Pulmonary artery endothelial cell (primary cell): ENCODE results near the gene CD59. TPM values are rescaled to one million over a fixed set of nuclear protein-coding genes. Genes with fewer than 3 reads are reported as not detected.
"Not testable (repeated sequence)": the region's sequence is repeated elsewhere in the genome, so short reads cannot be mapped to it uniquely, and the experiment has no call there.

Source experiments
- DNase-seq: peaks from one replicate; pipeline ENCODE4 v3.0.0-alpha.2; 2011; ENCODE audit warnings: low read depth, low spot score
- total RNA-seq: library from RNA; depleted of rRNA; stranded (reverse); fragments of >200 nt; gene quantifications from 2 replicates; pipeline ENCODE4 v1.2.3, GENCODE V29; 2014

The CD59 gene
- total RNA-seq, 1 donor from 2014 or later, result 1,905 TPM

DNA sequence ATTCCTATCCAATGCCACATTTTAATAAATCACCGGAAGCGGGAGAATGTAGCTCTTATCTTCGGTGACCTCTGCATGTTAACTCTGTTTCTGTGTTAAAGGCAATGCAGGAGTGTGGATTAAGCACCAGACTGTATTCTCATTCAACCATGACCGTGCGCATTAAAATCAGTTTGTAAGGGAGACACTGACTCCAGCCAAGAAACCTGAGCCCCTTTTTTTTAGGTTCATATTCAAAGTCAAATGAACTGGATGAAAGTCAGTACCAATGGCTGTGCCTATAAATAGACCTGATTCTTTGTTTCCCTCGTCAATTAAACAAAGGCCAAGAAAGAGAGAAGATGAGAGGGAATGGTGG, 67.8 kb downstream of the CD59 start:
- DNase-seq, result no peak

DNA sequence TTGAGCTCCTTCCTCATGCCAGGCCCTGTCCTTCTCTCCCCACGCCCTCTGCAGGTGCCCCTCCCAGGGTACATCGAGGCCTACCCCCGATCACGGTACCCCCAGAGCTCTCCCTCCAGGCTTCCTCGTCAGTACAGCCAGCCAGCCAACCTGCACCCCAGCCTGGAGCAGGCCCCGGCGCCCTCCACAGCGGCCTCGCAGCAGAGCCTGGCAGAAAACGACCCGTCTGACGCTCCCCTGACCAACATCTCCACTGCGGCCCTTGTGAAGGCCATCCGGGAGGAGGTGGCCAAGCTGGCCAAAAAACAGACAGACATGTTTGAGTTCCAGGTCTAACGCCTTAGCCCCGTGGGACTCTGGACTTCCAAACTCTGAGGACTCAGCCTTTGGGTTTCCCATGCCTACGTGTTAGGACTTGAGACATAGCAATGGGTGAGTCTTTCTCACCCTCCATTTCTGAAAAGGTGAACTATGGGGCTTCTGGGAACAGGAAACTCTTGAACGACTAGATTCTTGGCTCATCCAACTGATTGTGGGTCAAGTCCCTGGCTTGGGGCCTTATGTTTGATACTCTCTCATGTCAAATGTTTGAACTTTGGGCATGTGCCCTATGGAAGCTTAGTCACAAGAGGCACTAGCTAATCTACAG, 68.3 kb downstream of the CD59 start:
- no peak for DNase-seq

DNA sequence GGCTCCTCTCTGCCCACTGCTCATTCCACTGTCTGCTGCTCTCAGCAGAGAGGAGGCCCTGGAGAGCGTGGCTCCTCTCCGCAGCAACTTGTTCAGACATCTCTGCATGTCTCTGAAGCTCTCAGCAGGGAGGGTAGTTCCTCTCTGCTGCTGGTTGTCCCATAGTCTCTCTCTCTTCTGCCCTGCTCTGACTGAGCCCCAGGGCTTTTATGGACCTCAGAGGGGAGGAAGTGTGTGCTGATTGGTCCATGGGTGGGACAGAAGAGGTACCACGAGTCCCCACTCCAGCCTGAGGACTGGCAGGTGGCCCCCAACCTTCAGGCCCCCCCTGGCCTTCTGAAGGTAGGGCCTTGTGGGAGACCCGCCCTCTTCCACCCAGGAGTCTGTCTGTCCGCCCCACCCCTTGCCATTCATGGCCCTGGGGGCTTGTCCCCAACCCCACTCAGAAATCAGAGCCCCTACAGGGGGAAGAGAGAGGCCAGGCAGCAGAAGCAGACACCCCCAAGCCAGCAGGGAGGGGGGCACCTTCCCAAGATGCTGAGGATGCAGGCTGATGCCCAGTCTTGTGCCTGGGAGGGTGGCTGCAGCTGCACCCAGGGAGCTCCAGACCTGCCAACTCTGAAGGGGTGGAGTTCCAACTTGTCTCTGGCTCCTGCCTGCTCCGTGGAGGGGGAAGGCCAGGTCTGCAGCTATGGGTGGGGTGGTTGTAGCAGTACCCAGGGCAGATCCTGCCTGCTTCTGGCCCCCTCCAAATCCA, 70.7 kb downstream of the CD59 start:
- DNase-seq, result no peak

DNA sequence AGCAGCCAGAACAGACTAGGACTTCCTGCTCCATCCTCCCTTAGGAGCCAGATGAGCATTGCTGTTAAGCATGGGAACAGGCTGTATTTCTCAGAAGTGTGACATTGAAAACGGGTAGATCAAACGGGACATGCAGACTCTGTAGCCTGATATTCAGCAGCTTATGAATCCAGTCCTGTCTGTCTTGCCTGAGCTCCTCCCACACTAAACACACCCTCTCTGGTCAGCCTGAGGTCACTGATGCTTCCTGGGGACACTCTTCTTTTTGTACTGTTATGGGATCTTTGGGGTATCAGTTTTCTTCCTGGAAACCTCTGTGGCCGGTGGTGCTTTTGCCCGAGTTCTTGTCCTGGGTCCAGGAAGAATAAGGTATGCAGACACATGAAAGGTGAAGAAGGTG, 71.4 kb downstream of the CD59 start:
- DNase-seq, result no peak

DNA sequence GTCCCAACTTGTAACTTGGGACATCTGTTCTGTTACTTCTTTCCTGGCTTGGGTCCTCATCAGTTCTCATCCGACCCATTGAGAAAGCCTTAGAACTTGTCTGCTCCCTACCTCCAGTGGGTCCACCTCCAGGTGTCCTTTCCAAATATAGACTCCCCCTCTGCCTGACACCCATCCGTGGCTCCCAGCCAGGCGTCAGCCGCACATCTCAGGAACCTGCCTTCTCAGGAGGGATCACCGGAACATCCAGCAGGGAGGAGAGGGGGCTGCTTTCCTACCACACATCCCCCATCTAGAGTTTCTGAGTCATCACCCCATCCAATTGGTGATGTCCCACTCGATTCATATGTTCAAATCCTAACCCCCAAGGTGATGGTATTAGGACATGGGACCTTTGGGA, 72.1 kb downstream of the CD59 start:
- DNase-seq, result no peak

DNA sequence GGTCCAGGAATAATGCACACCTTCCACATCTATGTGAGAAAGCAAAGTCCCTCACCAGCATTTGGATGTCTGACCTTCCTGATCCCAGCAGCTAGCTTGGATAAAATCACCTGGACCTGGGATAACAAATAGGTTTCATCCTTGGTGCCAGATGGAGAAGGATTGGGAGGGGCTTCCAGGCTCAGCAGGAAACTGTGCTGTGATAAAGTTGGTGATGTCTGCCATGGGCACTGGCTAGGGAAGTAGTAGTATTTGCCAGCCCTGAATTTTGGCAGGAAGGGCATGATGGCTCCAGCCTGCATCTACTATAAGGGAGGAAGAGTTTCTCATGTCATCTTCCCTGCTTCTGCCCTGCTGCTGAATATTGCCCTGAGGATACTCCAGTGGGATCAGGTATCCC, 73.1 kb downstream of the CD59 start:
- DNase-seq, result no peak

DNA sequence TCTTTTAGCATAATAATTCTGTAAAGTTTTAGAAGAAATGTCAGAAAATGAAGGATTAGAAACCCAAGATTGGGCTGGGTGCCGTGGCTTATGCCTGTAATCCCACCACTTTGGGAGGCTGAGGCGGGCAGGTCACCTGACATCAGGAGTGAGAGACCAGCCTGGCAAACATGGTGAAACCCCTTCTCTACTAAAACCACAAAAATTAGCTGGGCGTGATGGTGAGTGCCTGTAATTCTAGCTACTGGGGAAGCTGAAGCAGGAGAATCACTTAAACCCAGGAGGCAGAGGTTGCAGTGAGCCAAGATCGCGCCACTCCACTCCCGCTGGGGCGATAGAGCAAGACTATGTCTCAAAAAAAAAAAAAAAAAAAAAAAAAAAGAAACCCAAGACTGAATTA, 74.7 kb downstream of the CD59 start:
- DNase-seq, result not testable (repeated sequence)

DNA sequence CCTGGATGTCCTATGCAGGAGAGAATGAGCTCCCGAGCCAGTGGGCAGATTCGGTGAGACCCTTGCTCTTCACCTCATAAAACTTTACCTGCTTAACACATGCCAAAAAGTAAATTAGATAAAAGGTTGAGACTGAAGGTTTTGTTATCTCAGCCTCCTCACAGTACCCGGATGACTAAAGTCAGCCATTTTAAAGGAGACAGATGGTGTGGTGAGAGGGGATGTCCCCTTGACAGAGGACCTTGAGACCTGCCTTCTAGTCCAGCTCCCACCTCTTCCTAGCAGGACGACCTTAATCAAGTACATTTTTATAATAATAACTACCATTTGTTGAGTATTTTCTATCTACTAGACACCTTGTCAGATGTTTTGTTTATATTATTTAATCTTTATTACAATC, 75.3 kb downstream of the CD59 start:
- no peak for DNase-seq

DNA sequence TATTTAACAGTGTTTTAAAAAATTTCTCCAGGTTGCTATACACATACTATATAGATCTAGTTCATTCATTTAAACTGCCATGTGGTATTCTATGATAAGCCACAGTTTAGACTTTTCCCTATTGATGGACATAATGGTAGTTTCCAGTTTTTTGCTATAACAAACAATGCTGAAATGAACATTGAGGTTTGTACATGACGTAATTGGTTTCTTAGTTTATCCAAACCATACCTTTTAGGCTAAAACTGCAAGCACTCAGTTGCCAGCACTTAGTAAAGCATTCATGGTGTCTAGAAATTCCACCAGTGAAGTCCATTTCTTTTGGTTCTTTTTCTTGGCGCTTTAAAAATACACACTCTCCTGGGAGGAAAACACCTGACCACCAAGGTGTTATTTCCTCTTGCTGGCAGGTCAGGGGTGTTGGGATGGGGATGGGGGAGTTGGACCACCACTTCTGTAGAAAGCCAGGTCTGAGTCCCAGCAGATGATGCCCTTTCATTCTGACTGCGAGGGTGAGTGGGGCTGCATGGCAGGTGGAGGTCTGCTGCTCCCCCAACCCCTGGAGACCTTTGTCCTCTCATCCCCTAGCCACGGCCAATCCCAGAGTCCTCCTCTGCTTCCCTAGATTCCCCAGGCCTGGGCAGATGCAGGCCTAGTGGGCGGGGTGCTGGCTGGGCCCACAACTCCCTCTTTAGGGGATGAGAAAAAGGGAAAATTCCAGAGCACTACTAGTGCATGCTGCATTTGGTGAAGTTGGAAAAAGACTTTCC, 76.7 kb downstream of the CD59 start:
- no peak for DNase-seq

DNA sequence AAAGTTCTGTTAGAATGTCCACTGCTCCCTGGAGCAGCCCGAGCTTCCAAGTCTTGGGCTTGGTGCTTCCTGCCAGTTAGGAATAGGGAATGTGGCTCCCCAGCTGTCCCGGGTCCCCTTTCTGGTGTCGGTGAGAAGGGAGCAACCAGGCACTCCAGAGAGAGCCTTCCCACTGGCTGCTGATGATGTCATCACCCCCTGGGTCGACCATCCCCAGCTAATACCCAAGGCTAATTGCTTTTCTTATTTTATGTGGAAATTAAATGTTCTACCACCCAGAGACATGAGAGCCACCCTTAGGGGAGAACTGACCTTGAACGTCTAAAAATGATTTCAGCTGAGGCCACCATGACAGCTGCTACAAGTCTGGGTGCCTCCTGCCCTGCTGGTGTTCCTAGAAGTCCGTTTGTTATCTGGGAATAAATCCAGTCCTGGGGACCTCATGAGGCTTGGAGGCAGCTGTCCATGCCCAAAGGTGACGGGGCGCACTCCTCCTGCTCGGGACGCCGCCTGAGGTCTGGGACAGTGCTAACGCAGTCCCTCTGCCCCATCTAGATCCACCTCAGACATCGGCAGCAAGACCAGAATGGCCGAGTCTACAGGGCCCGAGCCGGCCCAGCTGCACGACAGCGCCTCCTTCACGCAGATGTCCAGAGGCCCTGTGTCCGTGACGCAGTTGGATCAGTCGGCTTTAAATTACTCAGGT, 77.9 kb downstream of the CD59 start:
- DNase-seq, result no peak

DNA sequence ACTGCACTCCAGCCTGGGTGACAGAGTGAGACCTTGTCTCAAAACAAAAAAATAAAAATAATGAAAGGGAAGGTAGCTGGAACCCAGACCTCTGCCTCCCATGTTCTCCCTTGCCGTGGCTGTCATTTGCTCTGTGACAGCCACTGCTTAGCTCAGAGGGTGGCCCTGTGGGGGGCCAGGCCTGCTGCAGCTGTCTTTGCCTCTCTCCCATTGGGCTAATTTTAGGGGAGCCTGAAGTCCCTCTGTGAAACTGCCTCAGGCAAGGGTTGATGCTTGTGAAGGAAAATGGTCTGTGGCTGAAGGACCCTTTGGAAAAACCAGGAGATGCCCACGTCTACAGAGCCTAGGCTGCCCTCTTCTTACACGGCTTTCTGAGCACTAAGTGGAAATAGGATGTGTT, 78.5 kb downstream of the CD59 start:
- no peak for DNase-seq

DNA sequence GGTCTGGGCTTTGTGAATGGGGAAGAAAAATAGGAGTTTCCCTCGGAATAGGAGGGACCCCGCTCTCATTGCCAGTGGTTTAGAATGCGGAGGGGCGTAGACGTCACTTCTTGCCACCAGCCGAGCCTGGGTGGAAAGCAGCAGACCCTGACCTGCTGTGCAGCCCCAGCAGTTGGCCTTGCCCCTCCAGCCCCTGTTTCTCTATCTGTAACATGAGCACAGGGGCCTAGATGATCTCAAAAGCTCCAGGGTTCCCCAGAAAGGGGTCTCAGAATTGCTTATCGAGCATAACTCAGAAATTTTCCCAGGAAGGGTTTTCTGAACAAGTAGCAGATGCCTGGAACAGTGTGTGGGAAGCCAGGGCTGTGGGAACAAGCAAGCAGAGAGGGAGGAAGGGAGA, 79.5 kb downstream of the CD59 start:
- DNase-seq, result no peak

DNA sequence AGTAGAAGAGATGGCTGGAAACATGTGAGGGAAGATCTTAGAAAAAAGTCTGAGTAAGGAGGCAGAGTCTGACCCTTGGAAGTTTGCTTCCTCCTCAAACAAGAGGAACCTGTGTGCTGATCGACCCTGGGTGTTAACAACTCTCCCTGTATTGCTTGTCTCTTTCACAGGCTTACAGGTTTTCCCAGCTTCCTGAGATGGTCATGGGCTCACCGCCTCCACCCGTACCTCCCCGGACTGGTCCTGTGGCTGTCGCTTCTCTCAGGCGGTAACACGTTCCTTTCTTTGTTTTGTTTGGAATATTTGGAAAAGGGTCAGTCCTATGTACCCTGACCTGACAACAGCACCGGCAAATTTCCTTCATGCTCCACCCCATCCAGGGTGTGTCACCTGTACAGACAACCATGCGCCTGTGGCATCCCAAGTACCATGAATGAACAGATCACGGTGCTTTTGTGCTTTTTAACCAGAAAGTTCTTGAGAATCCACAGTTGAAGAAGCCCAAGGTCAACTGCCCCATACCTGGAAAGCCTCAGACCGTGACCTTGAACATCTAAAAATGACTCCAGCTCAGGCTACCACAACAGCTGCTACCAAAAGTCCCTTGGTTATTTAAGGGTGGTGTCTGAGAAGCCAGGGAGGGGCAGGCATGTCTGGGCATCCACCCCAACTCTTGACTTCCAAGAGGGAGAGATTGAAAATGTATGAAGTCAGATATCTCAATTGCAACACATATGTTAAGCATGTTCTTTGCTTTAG, 80.2 kb downstream of the CD59 start:
- no peak for DNase-seq

DNA sequence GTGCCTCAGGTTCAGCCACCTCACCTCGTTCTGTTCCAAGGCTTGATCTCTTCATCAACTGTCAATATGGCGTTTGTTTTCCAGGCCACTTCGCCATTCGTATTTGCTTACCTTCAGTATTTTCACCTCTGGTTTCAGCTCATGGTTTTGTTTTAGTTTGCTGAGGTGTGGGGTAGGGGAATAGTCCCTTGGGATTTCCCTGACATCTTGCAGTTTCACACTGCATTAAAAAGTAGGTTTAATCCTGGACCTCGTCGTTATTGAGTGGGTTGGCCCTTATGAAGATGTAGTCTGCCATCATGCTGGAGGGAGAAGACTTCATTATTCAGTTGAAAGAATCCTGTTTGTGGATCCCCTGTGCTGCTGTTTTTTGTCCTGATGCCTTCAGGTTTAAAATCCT, 81.6 kb downstream of the CD59 start:
- DNase-seq, result no peak

Other genes starting within 250 kb of the CD59 start
- gene C11orf91, start 35.6 kb downstream of the CD59 start, total RNA-seq, result 0.13 TPM in 1 of 2 replicates, not detected in the other
- 24.2 and 35.0 TPM in 2 replicates for gene FBXO3, start 38.1 kb upstream of the CD59 start, total RNA-seq
- 30.9 and 56.3 TPM in 2 replicates for gene LMO2, start 155.7 kb upstream of the CD59 start, total RNA-seq